Measurements from ENCODE around the gene CYFIP1.

- TF ChIP-seq TAF1 (IDR thresholded peaks at IDR 0.05; ENCODE audit: borderline replicate concordance, low read depth, low read length) (no peak), POLR2AphosphoS5 (IDR thresholded peaks at IDR 0.05; ENCODE audit: low read depth, low read length) (no peak)
Measured at GRCh38 chr15:22873841-22874240, 106.3 kb downstream of the CYFIP1 start.
